ENCODE results near the gene EFHD2.

DNA sequence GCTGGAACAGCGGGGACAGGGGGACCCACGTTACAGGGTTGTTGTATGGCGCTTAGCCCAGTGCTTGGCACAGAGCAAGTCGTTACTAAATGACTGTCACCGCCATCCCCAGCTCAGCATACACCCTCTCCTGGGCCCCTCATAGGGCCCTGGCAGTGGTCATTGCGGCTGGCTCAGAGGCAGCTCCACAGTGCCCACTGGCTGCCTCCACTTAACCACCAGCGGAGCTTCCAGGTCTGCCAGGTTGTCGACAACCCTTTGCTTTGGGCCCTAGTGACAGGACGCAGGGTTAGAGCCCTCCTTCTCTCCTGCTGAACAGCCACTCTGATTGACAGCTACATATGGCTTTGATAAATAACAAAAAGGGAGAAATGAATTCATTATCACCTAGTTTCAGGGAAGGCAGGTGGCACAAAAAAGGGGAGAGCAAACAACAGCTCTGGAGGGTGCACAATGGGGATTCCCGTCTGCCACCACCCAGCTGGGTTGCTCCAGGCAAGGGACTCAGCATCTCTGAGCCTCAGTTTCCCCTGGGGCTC is 4.8 kb downstream of the EFHD2 start:
- TF ChIP-seq, protein P1, sequence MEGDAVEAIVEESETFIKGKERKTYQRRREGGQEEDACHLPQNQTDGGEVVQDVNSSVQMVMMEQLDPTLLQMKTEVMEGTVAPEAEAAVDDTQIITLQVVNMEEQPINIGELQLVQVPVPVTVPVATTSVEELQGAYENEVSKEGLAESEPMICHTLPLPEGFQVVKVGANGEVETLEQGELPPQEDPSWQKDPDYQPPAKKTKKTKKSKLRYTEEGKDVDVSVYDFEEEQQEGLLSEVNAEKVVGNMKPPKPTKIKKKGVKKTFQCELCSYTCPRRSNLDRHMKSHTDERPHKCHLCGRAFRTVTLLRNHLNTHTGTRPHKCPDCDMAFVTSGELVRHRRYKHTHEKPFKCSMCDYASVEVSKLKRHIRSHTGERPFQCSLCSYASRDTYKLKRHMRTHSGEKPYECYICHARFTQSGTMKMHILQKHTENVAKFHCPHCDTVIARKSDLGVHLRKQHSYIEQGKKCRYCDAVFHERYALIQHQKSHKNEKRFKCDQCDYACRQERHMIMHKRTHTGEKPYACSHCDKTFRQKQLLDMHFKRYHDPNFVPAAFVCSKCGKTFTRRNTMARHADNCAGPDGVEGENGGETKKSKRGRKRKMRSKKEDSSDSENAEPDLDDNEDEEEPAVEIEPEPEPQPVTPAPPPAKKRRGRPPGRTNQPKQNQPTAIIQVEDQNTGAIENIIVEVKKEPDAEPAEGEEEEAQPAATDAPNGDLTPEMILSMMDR (conservative IDR thresholded peaks at IDR 0.05) = no peak
- no peak for TF ChIP-seq EZH2 (IDR thresholded peaks at IDR 0.05; ENCODE audit: low read depth)

Data from PC-9 (cell line).